Adrenal gland (tissue), 12 donors: ENCODE results near the gene DSTN. TPM values are rescaled to one million over a fixed set of nuclear protein-coding genes. Genes with fewer than 3 reads are reported as not detected.

Experiments used
- DNase-seq, 7 donors: peaks; one replicate each; pipeline ENCODE4 v3.0.0-alpha.2; 2019 to 2020
- H3K27ac ChIP-seq, 5 donors: fragments of 200-600 bp; sonication (generic) in 4 of 5; 1 replicate in 3 of 5; 2 replicates in 2 of 5; pipeline versions ENCODE4 v1.5.1 to v1.8.0; 2016 to 2020; ENCODE audit warnings: mild to moderate bottlenecking in 1 of 5
- H3K27me3 ChIP-seq: fragments of 200-600 bp; 2 replicates; pipeline ENCODE4 v1.8.0; 2021
- H3K36me3 ChIP-seq, 2 donors: fragments of 200-600 bp; replicated peaks in 1 of 2; 1 replicate in 1 of 2; 2 replicates in 1 of 2; pipeline versions ENCODE4 v1.5.1 to v1.8.0; 2018 to 2022
- H3K4me1 ChIP-seq, 2 donors: fragments of 200-600 bp; replicated peaks in 1 of 2; 1 replicate in 1 of 2; 2 replicates in 1 of 2; pipeline versions ENCODE4 v1.5.1 to v1.8.0; 2018 to 2021
- H3K4me3 ChIP-seq, 4 donors: fragments of 200-600 bp; sonication (generic) in 3 of 4; one replicate each; pipeline ENCODE4 v1.5.1; 2016 to 2018
- H3K9me3 ChIP-seq, 3 donors: fragments of 200-600 bp; sonication (generic) in 1 of 3; replicated peaks in 1 of 3; 1 replicate in 2 of 3; 2 replicates in 1 of 3; pipeline versions ENCODE4 v1.5.1 to v1.8.0; 2016 to 2021
- POLR2A ChIP-seq, 2 donors: fragments of 450-650 bp; IDR thresholded peaks; one replicate each; pipeline ENCODE4 v1.6.1; 2017; ENCODE audit warnings: antibody characterized with exemption in 2 of 2, mild to moderate bottlenecking in 2 of 2, moderate library complexity in 1 of 2
- WGBS, 4 donors: extraction: QIAGEN DNeasy Blood & Tissue Kit in 2 of 4; methylation state at CpG; one replicate each; pipeline versions ENCODE4 v1.1.5 to v1.1.7; 2013 to 2017; 5-methylcytosine and 5-hydroxymethylcytosine counted together
- intact Hi-C, 2 donors: fragments of 100-400 bp; cut with DNase I; formaldehyde crosslinking; loops; one replicate each; pipeline versions ENCODE4 v1.14.1 to v1.15.0; 2022 to 2023
- polyA plus RNA-seq, 3 donors: library from polyadenylated mRNA; stranded (reverse); fragments of 200-250 nt in 2 of 3; fragments of 350-450 nt in 1 of 3; fragmentation: Illumina TruSeq in 1 of 3; extraction: RNeasy Lipid Tissue Mini Kit (QIAGEN cat#74804) in 1 of 3; gene quantifications; one replicate each; pipeline ENCODE4 v1.2.3, GENCODE V29; 2013 to 2014
- total RNA-seq, 9 donors: library from RNA; depleted of rRNA in 4 of 9; stranded (reverse); fragments of >200 nt in 4 of 9; fragments of 120-200 nt in 1 of 9; fragmentation: NEBNext Ultra II Directional in 1 of 9; extraction: Animal tissue kit (Norgen Biotek cat#: 25700) in 1 of 9; gene quantifications; one replicate each; pipeline versions ENCODE4 v1.1.0 to v1.2.4, GENCODE V29; 2013 to 2023
- TF ChIP-seq, protein P1 (sequence below), 6 experiments: fragments of 450-650 bp in 4 of 6; fragments of 200-600 bp in 2 of 6; sonication (generic) in 1 of 6; IDR thresholded peaks; 1 replicate in 5 of 6; 2 replicates in 1 of 6; pipeline versions ENCODE4 v1.5.1 to v1.8.0; 2016 to 2021; ENCODE audit warnings: antibody characterized with exemption in 6 of 6, mild to moderate bottlenecking in 2 of 6, moderate library complexity in 1 of 6
- donor health status: healthy with polysubstance abuse.
- donor health status: Bipolar disorder and iron deficiency.
- donor health status: DM: yes; HTN: yes; CAD: no.
- donor health status: DM: no; HTN: no; CAD: no.
- donor health status: DM: no; HTN: no; CAD: no.
- donor health status: DM: yes; HTN: yes; CAD: no.

Gene DSTN
- total and polyA plus RNA-seq, 12 donors: 184 to 552 (median 273) TPM

DNA sequence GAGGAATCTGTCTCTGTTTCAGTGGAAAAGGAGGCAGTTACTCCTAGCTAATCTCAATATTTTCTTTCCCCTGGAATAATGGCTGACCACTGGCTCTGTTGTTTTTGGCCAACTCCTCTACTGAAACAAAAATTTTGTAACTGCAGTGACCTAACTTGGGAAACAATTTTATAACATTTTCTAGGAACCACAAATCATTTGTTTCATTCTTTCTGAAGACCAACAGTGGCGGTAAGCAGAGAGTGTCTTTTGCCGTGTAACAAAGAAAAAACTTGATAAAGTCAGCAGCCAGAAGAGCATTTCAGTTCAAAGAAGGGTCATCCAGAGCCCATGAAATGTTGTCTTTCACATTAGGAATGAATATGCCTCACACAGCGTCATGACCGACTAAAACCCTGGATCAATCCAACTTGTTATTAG, 26.9 kb upstream of the DSTN start:
- intact Hi-C loops: no loop called here
- WGBS, 4 donors: 14 to 49% (median 39%) methylated on average over 4 of the region's 4 CpGs
- TF ChIP-seq, protein P1, sequence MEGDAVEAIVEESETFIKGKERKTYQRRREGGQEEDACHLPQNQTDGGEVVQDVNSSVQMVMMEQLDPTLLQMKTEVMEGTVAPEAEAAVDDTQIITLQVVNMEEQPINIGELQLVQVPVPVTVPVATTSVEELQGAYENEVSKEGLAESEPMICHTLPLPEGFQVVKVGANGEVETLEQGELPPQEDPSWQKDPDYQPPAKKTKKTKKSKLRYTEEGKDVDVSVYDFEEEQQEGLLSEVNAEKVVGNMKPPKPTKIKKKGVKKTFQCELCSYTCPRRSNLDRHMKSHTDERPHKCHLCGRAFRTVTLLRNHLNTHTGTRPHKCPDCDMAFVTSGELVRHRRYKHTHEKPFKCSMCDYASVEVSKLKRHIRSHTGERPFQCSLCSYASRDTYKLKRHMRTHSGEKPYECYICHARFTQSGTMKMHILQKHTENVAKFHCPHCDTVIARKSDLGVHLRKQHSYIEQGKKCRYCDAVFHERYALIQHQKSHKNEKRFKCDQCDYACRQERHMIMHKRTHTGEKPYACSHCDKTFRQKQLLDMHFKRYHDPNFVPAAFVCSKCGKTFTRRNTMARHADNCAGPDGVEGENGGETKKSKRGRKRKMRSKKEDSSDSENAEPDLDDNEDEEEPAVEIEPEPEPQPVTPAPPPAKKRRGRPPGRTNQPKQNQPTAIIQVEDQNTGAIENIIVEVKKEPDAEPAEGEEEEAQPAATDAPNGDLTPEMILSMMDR (IDR thresholded peaks at IDR 0.05): no peak
- TF ChIP-seq POLR2A (IDR thresholded peaks at IDR 0.05): peak in 1 of 2 donors; percentile 14
- DNase-seq: peak in 3 of 7 donors; percentile 25 to 41 (median 29)
- Histone ChIP-seq H3K27ac (peak overlapping the region; percentile 15 to 86 (median 46)), H3K36me3 (no peaks in the 10 kb centered on the region), H3K4me1 (peaks cover 0 to 26% of the 10 kb centered on the region in 2 donors), H3K9me3 (no peaks in the 10 kb centered on the region), H3K4me3 (no peak overlapping the region), H3K27me3 (no peaks in the 10 kb centered on the region)

DNA sequence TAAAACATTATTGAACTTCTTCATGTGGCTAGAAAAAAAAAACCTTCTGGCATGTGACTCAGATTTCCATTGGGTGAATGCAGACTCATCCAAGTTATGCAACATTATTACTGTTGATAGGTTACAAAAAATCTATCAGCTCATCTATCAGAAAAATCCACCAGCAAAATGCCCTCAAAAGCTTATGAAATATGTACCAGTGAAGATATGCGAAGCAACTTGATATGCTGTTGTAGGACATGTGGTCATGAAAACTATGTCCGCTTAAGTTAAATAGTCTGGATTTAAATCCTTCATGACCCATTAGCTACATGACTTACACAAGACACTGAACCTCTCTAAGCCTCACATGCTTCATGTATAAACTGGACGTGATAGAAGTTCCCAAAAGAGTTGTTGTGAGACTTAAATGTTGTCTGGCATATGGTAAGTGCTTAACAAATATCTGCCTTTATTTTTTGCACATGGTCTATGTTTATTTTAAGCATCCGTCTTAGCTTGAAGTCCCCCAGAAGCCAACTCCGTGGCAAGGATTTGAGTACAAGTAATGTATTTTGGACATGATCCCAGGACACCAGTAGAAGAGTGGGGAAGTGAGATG, 26.2 kb upstream of the DSTN start:
- Histone ChIP-seq H3K27ac (peak overlapping the region; percentile 15 to 86 (median 46)), H3K27me3 (no peaks in the 10 kb centered on the region), H3K9me3 (no peaks in the 10 kb centered on the region), H3K4me1 (peaks cover 0 to 20% of the 10 kb centered on the region in 2 donors), H3K4me3 (no peak overlapping the region), H3K36me3 (no peaks in the 10 kb centered on the region)
- DNase-seq: no peak
- intact Hi-C loops: no loop called here
- TF ChIP-seq, protein P1 (IDR thresholded peaks at IDR 0.05): no peak
- TF ChIP-seq POLR2A (IDR thresholded peaks at IDR 0.05): no peak
- 56 to 66% (median 61%) methylated on average over 5 of the region's 5 CpGs for WGBS, 4 donors

DNA sequence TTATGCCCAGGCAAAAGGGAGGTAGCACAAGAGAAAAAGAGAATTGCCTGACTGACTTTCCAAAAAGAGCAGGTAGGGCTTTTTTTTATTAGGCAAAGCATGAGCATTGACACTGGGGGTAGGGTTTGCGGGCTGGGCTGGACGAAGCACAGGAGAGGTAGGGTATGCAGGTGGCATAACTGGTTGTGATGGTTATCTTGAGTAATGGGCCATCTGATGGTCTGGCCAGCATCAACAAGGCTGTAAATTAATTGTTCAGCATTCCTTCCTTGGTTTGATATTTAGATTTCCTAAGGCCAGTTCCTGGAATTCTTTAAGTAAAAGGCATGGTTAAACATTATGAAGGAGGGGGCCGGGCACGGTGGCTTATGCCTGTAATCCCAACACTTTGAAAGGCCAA, 24.7 kb upstream of the DSTN start:
- H3K9me3 ChIP-seq: no peaks in the 10 kb centered on the region
- no peak overlapping the region for H3K27ac ChIP-seq
- TF ChIP-seq, protein P1 (IDR thresholded peaks at IDR 0.05): no peak
- TF ChIP-seq POLR2A (IDR thresholded peaks at IDR 0.05): no peak
- 86 to 93% (median 90%) methylated on average over 4 of the region's 4 CpGs for WGBS, 4 donors
- no peaks in the 10 kb centered on the region for H3K36me3 ChIP-seq
- intact Hi-C loops: no loop called here
- peaks cover 0 to 16% of the 10 kb centered on the region in 2 donors for H3K4me1 ChIP-seq
- H3K27me3 ChIP-seq: no peaks in the 10 kb centered on the region
- DNase-seq: no peak
- H3K4me3 ChIP-seq: no peak overlapping the region

DNA sequence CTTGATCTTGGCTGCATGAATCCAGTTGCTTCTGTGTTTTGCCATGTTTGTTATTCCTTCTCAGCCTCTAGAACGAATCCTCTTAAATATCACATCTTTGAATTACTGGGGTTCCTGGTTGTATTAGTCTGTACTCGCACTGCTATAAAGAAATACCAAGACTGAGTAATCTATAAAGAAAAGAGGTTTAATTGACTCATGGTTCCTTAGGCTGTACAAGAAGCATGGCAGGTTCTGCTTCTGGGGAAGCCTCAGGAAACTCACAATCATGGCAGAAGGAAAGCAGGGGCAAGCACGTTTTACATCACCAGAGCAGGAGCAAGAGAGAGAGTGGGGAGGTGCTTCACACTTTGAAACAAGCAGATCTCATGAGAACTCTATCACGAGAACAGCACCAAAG, 20.7 kb upstream of the DSTN start:
- Histone ChIP-seq H3K36me3 (no peaks in the 10 kb centered on the region), H3K27me3 (no peaks in the 10 kb centered on the region), H3K4me1 (no peaks in the 10 kb centered on the region), H3K9me3 (no peaks in the 10 kb centered on the region), H3K27ac (no peak overlapping the region), H3K4me3 (no peak overlapping the region)
- WGBS, 4 donors: 80 to 86% (median 85%) methylated on average over 4 of the region's 4 CpGs
- no peak for TF ChIP-seq POLR2A (IDR thresholded peaks at IDR 0.05)
- TF ChIP-seq, protein P1 (IDR thresholded peaks at IDR 0.05): no peak
- DNase-seq: no peak
- intact Hi-C loops: no loop called here
